HepG2 (cell line): ENCODE data around the gene ZNF581. TPM values are rescaled to one million over a fixed set of nuclear protein-coding genes. Genes with fewer than 3 reads are reported as not detected.

ENCODE experiments used
- DBP ChIP-seq: sonication (generic); formaldehyde crosslinking; IDR thresholded peaks from 2 replicates; pipeline ENCODE4 v1.4.0; 2020; ENCODE audit warnings: missing genetic modification reagents; ENCODE audit errors: not compliant biosample characterization
- GTF3A ChIP-seq: sonication (generic); formaldehyde crosslinking; conservative IDR thresholded peaks from 2 replicates; pipeline ENCODE4 v1.4.0; 2020; ENCODE audit warnings: mild to moderate bottlenecking, missing genetic modification reagents
- KDM3A ChIP-seq: IDR thresholded peaks from 2 replicates; pipeline ENCODE4 v1.6.1; 2018; ENCODE audit warnings: low read depth, missing compliant biosample characterization
- MXD1 ChIP-seq: sonication (generic); formaldehyde crosslinking; IDR thresholded peaks from 2 replicates; pipeline ENCODE4 v1.4.0; 2020; ENCODE audit warnings: mild to moderate bottlenecking, missing genetic modification reagents
- MZF1 ChIP-seq: sonication (generic); formaldehyde crosslinking; IDR thresholded peaks from 2 replicates; pipeline ENCODE4 v1.8.1; 2023; ENCODE audit warnings: mild to moderate bottlenecking, missing genetic modification reagents, borderline replicate concordance
- NAIF1 ChIP-seq: sonication (generic); formaldehyde crosslinking; IDR thresholded peaks from 2 replicates; pipeline ENCODE4 v1.5.0; 2020; ENCODE audit warnings: mild to moderate bottlenecking, missing genetic modification reagents, borderline replicate concordance
- NFATC3 ChIP-seq: sonication (generic); formaldehyde crosslinking; IDR thresholded peaks from 2 replicates; pipeline ENCODE4 v1.5.1; 2020; ENCODE audit warnings: mild to moderate bottlenecking, missing genetic modification reagents
- PCBP2 ChIP-seq: fragments of 200-400 bp; formaldehyde crosslinking; optimal IDR thresholded peaks from 2 replicates; pipeline ENCODE3; 2018; ENCODE audit warnings: low read length, low read depth; ENCODE audit not compliant: poor library complexity, severe bottlenecking
- THAP7 ChIP-seq: sonication (generic); formaldehyde crosslinking; IDR thresholded peaks from 2 replicates; pipeline ENCODE4 v1.8.1; 2023; ENCODE audit warnings: mild to moderate bottlenecking, missing genetic modification reagents
- ZBTB1 ChIP-seq: sonication (generic); formaldehyde crosslinking; IDR thresholded peaks from 2 replicates; pipeline ENCODE4 v1.4.0; 2020; ENCODE audit warnings: missing genetic modification reagents, borderline replicate concordance
- ZBTB25 ChIP-seq: IDR thresholded peaks from 2 replicates; pipeline ENCODE4 v1.6.1; 2018; ENCODE audit warnings: missing genetic modification reagents
- ZHX1 ChIP-seq: sonication (generic); formaldehyde crosslinking; IDR thresholded peaks from 2 replicates; pipeline ENCODE4 v1.8.1; 2022; ENCODE audit warnings: low read depth, mild to moderate bottlenecking, missing genetic modification reagents
- ZNF367 ChIP-seq: sonication (generic); formaldehyde crosslinking; IDR thresholded peaks from 2 replicates; pipeline ENCODE4 v1.4.0; 2020; ENCODE audit warnings: missing genetic modification reagents, borderline replicate concordance
- ZNF446 ChIP-seq: sonication (generic); formaldehyde crosslinking; IDR thresholded peaks from 2 replicates; pipeline ENCODE4 v1.5.0; 2020; ENCODE audit warnings: mild to moderate bottlenecking, missing genetic modification reagents
- ZNF703 ChIP-seq: sonication (generic); formaldehyde crosslinking; IDR thresholded peaks from 2 replicates; pipeline ENCODE4 v1.5.1; 2020; ENCODE audit warnings: missing genetic modification reagents, mild to moderate bottlenecking, moderate library complexity, borderline replicate concordance
- ZNF773 ChIP-seq: sonication (generic); formaldehyde crosslinking; IDR thresholded peaks from 2 replicates; pipeline ENCODE4 v1.4.0; 2020; ENCODE audit warnings: missing genetic modification reagents, borderline replicate concordance
- polyA plus RNA-seq, 8 experiments: library from polyadenylated mRNA; depleted of rRNA in 3 of 8; stranded (reverse) in 7 of 8; unstranded in 1 of 8; fragments of >200 nt; fragmentation: Illumina TruSeq in 4 of 8; extraction: Trizol in 4 of 8; gene quantifications; 2 replicates each; pipeline versions ENCODE4 v1.2.1 to v1.2.3, GENCODE V29; 2011 to 2016; ENCODE audit warnings: low read depth in 4 of 8, missing spikeins in 1 of 8, mixed read lengths in 1 of 8; ENCODE audit not compliant: insufficient read depth in 1 of 8
- total RNA-seq, 5 experiments: library from RNA; depleted of rRNA; stranded (reverse); fragments of >200 nt; fragmentation: Illumina TruSeq; extraction: Trizol; gene quantifications; 2 replicates each; pipeline ENCODE4 v1.2.3, GENCODE V29; 2016; ENCODE audit warnings: low read depth in 1 of 5
- TF ChIP-seq, protein P1 (sequence below): sonication (generic); formaldehyde crosslinking; IDR thresholded peaks from 2 replicates; pipeline ENCODE4 v1.4.0; 2020; ENCODE audit warnings: missing genetic modification reagents

Gene ZNF581
- total and polyA plus RNA-seq, 2 of the 13 experiments (the other 11 are each of a cell fraction or from before 2014, with no cell fraction given): 19.6 to 49.5 TPM

DNA sequence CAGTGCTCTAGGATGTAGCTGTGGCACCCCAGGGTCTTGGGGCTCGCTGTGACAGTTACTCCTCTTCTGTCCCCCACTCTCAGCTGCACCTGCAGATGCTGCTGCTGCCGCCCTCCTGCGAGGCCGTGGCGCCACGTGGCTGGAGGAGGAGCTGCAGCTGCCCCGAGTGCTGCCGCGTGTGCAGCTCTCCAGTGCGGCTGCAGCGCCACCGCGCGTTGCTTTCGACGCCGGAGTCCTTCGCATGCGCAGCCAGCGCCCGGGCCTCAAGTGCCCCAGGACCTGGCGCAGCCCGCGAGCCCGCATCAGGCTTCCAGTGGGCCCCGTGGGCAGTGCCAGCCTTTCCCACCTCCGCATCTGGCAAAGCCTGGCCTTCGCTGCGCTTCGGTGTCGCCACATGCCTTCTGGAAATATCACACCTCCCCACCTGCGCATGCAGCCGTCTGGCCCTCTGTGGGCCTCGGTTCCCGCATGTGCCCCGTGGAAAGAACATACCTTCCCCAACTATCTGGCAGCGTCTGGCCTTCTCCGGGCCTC lies 3.3 kb upstream of the ZNF581 start (continued):
- TF ChIP-seq THAP7 (CRISPR knock-in tag): no peak
- TF ChIP-seq KDM3A: 0 out of 2 replicates have a peak, but pooled peaks have one; percentile 31
- no peak for TF ChIP-seq ZNF773
- no peak for TF ChIP-seq NAIF1 (CRISPR knock-in tag)
- TF ChIP-seq MXD1: peak; percentile 56; the same call in 1 of the 2 replicates
- TF ChIP-seq MZF1 (CRISPR knock-in tag): no peak
- no peak for TF ChIP-seq ZBTB1 (CRISPR knock-in tag)
- 0 out of 2 replicates have a peak, but pooled peaks have one; percentile 23 for TF ChIP-seq NFATC3
- no peak for TF ChIP-seq ZNF703 (CRISPR knock-in tag)
- no peak for TF ChIP-seq ZBTB25
- TF ChIP-seq GTF3A (CRISPR knock-in tag): no peak
- TF ChIP-seq DBP (CRISPR knock-in tag): no peak
- TF ChIP-seq ZNF367 (CRISPR knock-in tag): no peak
- TF ChIP-seq, protein P1, sequence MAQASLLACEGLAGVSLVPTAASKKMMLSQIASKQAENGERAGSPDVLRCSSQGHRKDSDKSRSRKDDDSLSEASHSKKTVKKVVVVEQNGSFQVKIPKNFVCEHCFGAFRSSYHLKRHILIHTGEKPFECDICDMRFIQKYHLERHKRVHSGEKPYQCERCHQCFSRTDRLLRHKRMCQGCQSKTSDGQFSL: no peak
- TF ChIP-seq PCBP2: no peak
- TF ChIP-seq ZHX1 (CRISPR knock-in tag): peak; percentile 60
- no peak for TF ChIP-seq ZNF446 (CRISPR knock-in tag)
